ENCODE results near the gene OR4D11. TPM values are rescaled to one million over a fixed set of nuclear protein-coding genes. Genes with fewer than 3 reads are reported as not detected.

OR4D11 gene
- total and polyA plus RNA-seq, 2 of the 13 experiments (the other 11 are each of a cell fraction or from before 2014, with no cell fraction given) = not detected

DNA sequence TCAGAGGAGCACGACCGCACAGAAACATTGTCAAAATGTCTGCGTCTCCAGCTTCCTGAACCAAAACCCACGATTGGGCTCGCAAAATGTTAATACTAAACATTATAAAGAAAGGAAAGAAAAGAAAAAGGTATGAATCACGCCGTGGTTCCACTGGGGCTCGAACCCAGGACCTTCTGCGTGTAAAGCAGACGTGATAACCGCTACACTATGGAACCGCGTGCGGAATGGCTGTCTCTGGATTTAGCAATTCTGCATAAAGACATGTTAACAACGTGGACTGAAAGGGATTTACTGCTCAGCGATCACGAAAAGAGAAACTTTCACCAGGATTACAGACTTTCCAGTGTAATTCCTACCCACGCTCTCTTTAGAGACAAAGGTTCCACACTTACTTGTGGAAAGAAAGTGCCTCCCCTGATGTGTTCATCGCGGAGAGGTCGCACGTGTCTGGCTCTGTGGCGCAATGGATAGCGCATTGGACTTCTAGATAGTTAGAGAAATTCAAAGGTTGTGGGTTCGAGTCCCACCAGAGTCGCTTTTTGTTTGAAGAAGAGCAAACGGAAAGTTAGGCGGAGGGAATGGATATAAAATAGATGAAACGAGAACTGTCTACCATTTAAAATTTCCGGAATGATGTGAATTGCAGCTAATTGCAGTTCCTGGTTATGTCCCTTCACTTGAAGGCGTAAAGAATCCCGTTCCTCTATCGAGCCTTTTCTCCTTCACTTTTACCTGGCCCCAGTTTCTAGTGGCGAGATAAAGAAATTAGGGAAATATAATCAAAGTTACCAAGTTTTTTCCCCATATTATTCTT is 47.7 kb downstream of the OR4D11 start (continued):
- no peak for TF ChIP-seq NONO (IDR thresholded peaks at IDR 0.05)
- 0 out of 2 replicates have a peak, but pooled peaks have one; percentile 31 for TF ChIP-seq NONO (CRISPR knock-in tag; conservative IDR thresholded peaks at IDR 0.05)
- TF ChIP-seq PRPF4 (IDR thresholded peaks at IDR 0.05; ENCODE audit: low read depth, low read length, poor library complexity, severe bottlenecking) = peak; percentile 89
- TF ChIP-seq, protein P1, sequence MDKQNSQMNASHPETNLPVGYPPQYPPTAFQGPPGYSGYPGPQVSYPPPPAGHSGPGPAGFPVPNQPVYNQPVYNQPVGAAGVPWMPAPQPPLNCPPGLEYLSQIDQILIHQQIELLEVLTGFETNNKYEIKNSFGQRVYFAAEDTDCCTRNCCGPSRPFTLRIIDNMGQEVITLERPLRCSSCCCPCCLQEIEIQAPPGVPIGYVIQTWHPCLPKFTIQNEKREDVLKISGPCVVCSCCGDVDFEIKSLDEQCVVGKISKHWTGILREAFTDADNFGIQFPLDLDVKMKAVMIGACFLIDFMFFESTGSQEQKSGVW (CRISPR knock-in tag; IDR thresholded peaks at IDR 0.05; ENCODE audit: borderline replicate concordance) = 0 out of 2 replicates have a peak, but pooled peaks have one; percentile 60
- peak; percentile 45; the same call in 1 of the 2 replicates for TF ChIP-seq SMAD9 (CRISPR knock-in tag; IDR thresholded peaks at IDR 0.05)
- TF ChIP-seq, protein P2, sequence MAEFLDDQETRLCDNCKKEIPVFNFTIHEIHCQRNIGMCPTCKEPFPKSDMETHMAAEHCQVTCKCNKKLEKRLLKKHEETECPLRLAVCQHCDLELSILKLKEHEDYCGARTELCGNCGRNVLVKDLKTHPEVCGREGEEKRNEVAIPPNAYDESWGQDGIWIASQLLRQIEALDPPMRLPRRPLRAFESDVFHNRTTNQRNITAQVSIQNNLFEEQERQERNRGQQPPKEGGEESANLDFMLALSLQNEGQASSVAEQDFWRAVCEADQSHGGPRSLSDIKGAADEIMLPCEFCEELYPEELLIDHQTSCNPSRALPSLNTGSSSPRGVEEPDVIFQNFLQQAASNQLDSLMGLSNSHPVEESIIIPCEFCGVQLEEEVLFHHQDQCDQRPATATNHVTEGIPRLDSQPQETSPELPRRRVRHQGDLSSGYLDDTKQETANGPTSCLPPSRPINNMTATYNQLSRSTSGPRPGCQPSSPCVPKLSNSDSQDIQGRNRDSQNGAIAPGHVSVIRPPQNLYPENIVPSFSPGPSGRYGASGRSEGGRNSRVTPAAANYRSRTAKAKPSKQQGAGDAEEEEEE (CRISPR knock-in tag; IDR thresholded peaks at IDR 0.05; ENCODE audit: borderline replicate concordance) = 0 out of 2 replicates have a peak, but pooled peaks have one; percentile 46
- TF ChIP-seq PHF20 (CRISPR knock-in tag; IDR thresholded peaks at IDR 0.05) = 0 out of 2 replicates have a peak, but pooled peaks have one; percentile 18
- TF ChIP-seq ZNF234 (CRISPR knock-in tag; conservative IDR thresholded peaks at IDR 0.05) = 0 out of 2 replicates have a peak, but pooled peaks have one; percentile 45
- TF ChIP-seq, protein P3, sequence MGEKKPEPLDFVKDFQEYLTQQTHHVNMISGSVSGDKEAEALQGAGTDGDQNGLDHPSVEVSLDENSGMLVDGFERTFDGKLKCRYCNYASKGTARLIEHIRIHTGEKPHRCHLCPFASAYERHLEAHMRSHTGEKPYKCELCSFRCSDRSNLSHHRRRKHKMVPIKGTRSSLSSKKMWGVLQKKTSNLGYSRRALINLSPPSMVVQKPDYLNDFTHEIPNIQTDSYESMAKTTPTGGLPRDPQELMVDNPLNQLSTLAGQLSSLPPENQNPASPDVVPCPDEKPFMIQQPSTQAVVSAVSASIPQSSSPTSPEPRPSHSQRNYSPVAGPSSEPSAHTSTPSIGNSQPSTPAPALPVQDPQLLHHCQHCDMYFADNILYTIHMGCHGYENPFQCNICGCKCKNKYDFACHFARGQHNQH (CRISPR knock-in tag; IDR thresholded peaks at IDR 0.05) = peak; percentile 54; the same call in 1 of the 2 replicates
- TF ChIP-seq ZFP36L2 (CRISPR knock-in tag; IDR thresholded peaks at IDR 0.05) = no peak
- 0 out of 2 replicates have a peak, but pooled peaks have one; percentile 8 for TF ChIP-seq WIZ (CRISPR knock-in tag; IDR thresholded peaks at IDR 0.05)
- TF ChIP-seq ZNF839 (CRISPR knock-in tag; IDR thresholded peaks at IDR 0.05; ENCODE audit: borderline replicate concordance) = no peak
- TF ChIP-seq, protein P4, sequence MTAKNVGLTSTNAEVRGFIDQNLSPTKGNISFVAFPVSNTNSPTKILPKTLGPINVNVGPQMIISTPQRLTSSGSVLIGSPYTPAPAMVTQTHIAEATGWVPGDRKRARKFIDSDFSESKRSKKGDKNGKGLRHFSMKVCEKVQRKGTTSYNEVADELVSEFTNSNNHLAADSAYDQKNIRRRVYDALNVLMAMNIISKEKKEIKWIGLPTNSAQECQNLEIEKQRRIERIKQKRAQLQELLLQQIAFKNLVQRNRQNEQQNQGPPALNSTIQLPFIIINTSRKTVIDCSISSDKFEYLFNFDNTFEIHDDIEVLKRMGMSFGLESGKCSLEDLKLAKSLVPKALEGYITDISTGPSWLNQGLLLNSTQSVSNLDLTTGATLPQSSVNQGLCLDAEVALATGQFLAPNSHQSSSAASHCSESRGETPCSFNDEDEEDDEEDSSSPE (CRISPR knock-in tag; IDR thresholded peaks at IDR 0.05) = peak; percentile 48; the same call in 1 of the 2 replicates
- peak; percentile 43 for TF ChIP-seq ZNF781 (CRISPR knock-in tag; IDR thresholded peaks at IDR 0.05; ENCODE audit: borderline replicate concordance, not compliant biosample characterization)
- TF ChIP-seq BCL6 (CRISPR knock-in tag; IDR thresholded peaks at IDR 0.05) = peak; percentile 8; the same call in 1 of the 2 replicates
- TF ChIP-seq ASH2L (IDR thresholded peaks at IDR 0.05; ENCODE audit: insufficient read length, low read depth, low read length) = peak; percentile 90
- TF ChIP-seq ZNF841 (CRISPR knock-in tag; IDR thresholded peaks at IDR 0.05; ENCODE audit: borderline replicate concordance) = no peak
- TF ChIP-seq CAMTA2 (CRISPR knock-in tag; IDR thresholded peaks at IDR 0.05; ENCODE audit: borderline replicate concordance) = no peak
- 0 out of 2 replicates have a peak, but pooled peaks have one; percentile 10 for TF ChIP-seq ZNF34 (CRISPR knock-in tag; IDR thresholded peaks at IDR 0.05; ENCODE audit: borderline replicate concordance)
- peak; percentile 83 for TF ChIP-seq ZNF501 (CRISPR knock-in tag; IDR thresholded peaks at IDR 0.05)
- TF ChIP-seq ADNP (CRISPR knock-in tag; IDR thresholded peaks at IDR 0.05) = peak; percentile 61; the same call in 1 of the 2 replicates
- TF ChIP-seq NFIC (IDR thresholded peaks at IDR 0.05; ENCODE audit: low read length) = peak; percentile 50
- TF ChIP-seq SAP130 (CRISPR knock-in tag; IDR thresholded peaks at IDR 0.05; ENCODE audit: low read depth) = peak; percentile 64
